Purkinje cell (primary cell): Measurements from ENCODE around the gene OR3A3. TPM values are rescaled to one million over a fixed set of nuclear protein-coding genes. Genes with fewer than 3 reads are reported as not detected.

Source experiments
- polyA plus RNA-seq: library from polyadenylated mRNA; unstranded; fragments of >200 nt; fragmentation: Nextera tagmentation; gene quantifications from 2 replicates; pipeline ENCODE4 v1.2.1, GENCODE V29; 2014

The OR3A3 gene
- polyA plus RNA-seq = not detected in 2 replicates

GRCh38 chr17:3411070-3411469, at the start of gene OR3A3:
Gene OR3A3 (plus strand): TSS chr17:3411370.

GRCh38 chr17:3385869-3386816, 25.0 kb upstream of the OR3A3 start, which contains the start of gene OR3A2:
Gene OR3A2 (minus strand): TSS chr17:3386308.

GRCh38 chr17:3398310-3398709, 12.9 kb upstream of the OR3A3 start, which contains the start of gene OR1E1:
Gene OR1E1 (minus strand): TSS chr17:3398410. CDS start chr17:3398410, 0 bp downstream.

GRCh38 chr17:3433741-3434140, 22.6 kb downstream of the OR3A3 start, which contains the start of gene OR1E2:
Gene OR1E2 (minus strand): TSS chr17:3433841. CDS start chr17:3433841, 0 bp downstream.

GRCh38 chr17:3471599-3471998, 60.4 kb downstream of the OR3A3 start, which contains the start of gene SPATA22:
Gene SPATA22 (minus strand): TSS chr17:3471819. CDS start chr17:3469325, 2,494 bp downstream.

Other genes starting within 250 kb of the OR3A3 start
- gene OR1A2, start 213.9 kb upstream of the OR3A3 start, polyA plus RNA-seq = not detected in 2 replicates
- 0.08 TPM in 1 of 2 replicates, not detected in the other for gene OR1A1, start 203.7 kb upstream of the OR3A3 start, polyA plus RNA-seq
- not detected in 2 replicates for gene OR3A1, start 113.0 kb upstream of the OR3A3 start, polyA plus RNA-seq
- gene OR3A2, start 25.1 kb upstream of the OR3A3 start, polyA plus RNA-seq = 1.8 and 3.4 TPM in 2 replicates
- gene OR1E1, start 13.0 kb upstream of the OR3A3 start, polyA plus RNA-seq = not detected in 2 replicates
- gene OR1E2, start 22.5 kb downstream of the OR3A3 start, polyA plus RNA-seq = not detected in 2 replicates
- not detected in 2 replicates for gene SPATA22, start 60.4 kb downstream of the OR3A3 start, polyA plus RNA-seq
- gene ASPA, start 64.6 kb downstream of the OR3A3 start, polyA plus RNA-seq = 4.4 and 9.6 TPM in 2 replicates
- gene TRPV3, start 146.4 kb downstream of the OR3A3 start, polyA plus RNA-seq = 0.07 and 0.59 TPM in 2 replicates
- 0.39 and 0.71 TPM in 2 replicates for gene TRPV1, start 198.0 kb downstream of the OR3A3 start, polyA plus RNA-seq
- gene SHPK, start 224.9 kb downstream of the OR3A3 start, polyA plus RNA-seq = 0.98 and 1.1 TPM in 2 replicates
- gene CTNS, start 225.4 kb downstream of the OR3A3 start, polyA plus RNA-seq = 3.0 TPM in 1 of 2 replicates, not detected in the other